ENCODE measurements around the gene GPC6. TPM values are rescaled to one million over a fixed set of nuclear protein-coding genes. Genes with fewer than 3 reads are reported as not detected.

The GPC6 gene
- total RNA-seq, 4 donors from 2014 or later = 13.7 to 21.7 (median 16.5) TPM

DNA sequence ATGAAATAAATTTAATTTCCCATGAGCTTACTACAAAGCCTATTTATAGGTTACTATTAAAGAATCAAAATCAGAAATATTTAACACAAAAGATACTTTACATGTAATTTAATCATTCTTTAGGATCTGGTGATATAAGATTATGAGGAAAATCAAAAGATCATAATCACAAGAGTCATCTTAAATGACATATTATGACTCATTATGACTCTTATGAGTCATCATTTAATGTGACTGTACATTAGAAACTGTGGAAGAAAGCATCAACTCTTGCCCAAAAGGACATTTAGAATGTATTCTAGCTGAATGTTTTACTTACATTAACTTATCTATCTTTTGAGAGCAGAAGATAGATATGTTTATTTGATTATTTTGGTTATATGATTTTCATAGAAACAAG, 794.2 kb downstream of the GPC6 start:
- Histone ChIP-seq H3K27me3 (no peaks in the 10 kb centered on the region), H3K36me3 (no peaks in the 10 kb centered on the region), H3K4me3 (no peak overlapping the region), H3K27ac (no peak overlapping the region), H3K4me1 (no peaks in the 10 kb centered on the region), H3K9me3 (no peaks in the 10 kb centered on the region)
- ATAC-seq = no peak
- TF ChIP-seq POLR2A (IDR thresholded peaks at IDR 0.05) (no peak), EP300 (IDR thresholded peaks at IDR 0.05) (no peak), POLR2AphosphoS5 (IDR thresholded peaks at IDR 0.05) (no peak)
- TF ChIP-seq, protein P1, sequence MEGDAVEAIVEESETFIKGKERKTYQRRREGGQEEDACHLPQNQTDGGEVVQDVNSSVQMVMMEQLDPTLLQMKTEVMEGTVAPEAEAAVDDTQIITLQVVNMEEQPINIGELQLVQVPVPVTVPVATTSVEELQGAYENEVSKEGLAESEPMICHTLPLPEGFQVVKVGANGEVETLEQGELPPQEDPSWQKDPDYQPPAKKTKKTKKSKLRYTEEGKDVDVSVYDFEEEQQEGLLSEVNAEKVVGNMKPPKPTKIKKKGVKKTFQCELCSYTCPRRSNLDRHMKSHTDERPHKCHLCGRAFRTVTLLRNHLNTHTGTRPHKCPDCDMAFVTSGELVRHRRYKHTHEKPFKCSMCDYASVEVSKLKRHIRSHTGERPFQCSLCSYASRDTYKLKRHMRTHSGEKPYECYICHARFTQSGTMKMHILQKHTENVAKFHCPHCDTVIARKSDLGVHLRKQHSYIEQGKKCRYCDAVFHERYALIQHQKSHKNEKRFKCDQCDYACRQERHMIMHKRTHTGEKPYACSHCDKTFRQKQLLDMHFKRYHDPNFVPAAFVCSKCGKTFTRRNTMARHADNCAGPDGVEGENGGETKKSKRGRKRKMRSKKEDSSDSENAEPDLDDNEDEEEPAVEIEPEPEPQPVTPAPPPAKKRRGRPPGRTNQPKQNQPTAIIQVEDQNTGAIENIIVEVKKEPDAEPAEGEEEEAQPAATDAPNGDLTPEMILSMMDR (IDR thresholded peaks at IDR 0.05) = no peak

DNA sequence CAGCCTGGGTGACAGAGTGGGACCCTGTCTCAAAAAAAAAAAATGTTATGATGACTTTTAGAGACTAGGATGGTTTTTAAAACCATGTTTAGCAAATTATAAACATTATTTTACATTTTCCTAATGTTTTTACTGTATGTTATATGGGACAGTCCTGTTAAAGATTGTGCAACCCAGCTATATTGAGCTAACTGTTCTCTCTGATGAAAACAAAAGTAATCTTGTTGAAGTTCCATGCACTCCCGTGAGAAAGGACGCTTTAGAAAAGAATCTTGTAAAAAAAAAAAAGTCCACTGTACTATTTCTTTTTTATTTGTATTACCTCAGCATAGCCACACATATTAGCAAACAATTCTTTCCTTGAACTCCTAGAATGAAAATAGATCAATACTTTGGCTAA, 801.6 kb downstream of the GPC6 start:
- H3K4me1 ChIP-seq = no peaks in the 10 kb centered on the region
- no peak overlapping the region for H3K4me3 ChIP-seq
- H3K27me3 ChIP-seq = no peaks in the 10 kb centered on the region
- 79 to 80% methylated on average over 2 of the region's 2 CpGs for WGBS, 2 donors (ENCODE audit: low coverage in 1 of 2)
- H3K36me3 ChIP-seq = no peaks in the 10 kb centered on the region
- no peaks in the 10 kb centered on the region for H3K9me3 ChIP-seq
- H3K27ac ChIP-seq = no peak overlapping the region
- TF ChIP-seq POLR2AphosphoS5 (IDR thresholded peaks at IDR 0.05) = no peak
- TF ChIP-seq, protein P1 (IDR thresholded peaks at IDR 0.05) = no peak
- TF ChIP-seq EP300 (IDR thresholded peaks at IDR 0.05) = no peak
- TF ChIP-seq POLR2A (IDR thresholded peaks at IDR 0.05) = no peak
- no peak for ATAC-seq

DNA sequence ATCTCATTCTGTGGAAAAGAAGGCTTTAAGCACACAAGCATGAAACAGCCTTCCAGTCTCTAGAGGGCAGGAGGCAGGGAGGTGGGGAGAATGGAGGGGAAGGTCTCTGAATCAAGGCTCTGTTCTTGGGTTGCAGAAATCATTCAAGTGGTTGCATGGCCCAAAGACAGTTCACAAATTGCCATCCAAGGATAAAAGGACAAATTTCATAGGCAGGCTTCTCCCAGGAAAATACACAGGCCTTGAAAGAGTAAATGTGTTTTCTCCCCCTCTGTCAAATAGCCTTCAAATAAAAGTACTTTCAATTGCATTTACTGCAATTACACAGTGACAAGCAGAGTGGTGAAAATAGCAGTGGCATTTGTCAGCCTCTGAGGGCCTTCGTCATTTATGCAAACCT, 802.0 kb downstream of the GPC6 start:
- Histone ChIP-seq H3K27me3 (no peaks in the 10 kb centered on the region), H3K9me3 (no peaks in the 10 kb centered on the region), H3K4me3 (no peak overlapping the region), H3K27ac (no peak overlapping the region), H3K4me1 (no peaks in the 10 kb centered on the region), H3K36me3 (no peaks in the 10 kb centered on the region)
- no peak for ATAC-seq
- 23 to 100% methylated on average over 1 of the region's 1 CpG for WGBS, 2 donors (ENCODE audit: low coverage in 1 of 2)
- TF ChIP-seq, protein P1 (IDR thresholded peaks at IDR 0.05) = no peak
- no peak for TF ChIP-seq POLR2AphosphoS5 (IDR thresholded peaks at IDR 0.05)
- TF ChIP-seq EP300 (IDR thresholded peaks at IDR 0.05) = no peak
- TF ChIP-seq POLR2A (IDR thresholded peaks at IDR 0.05) = no peak

DNA sequence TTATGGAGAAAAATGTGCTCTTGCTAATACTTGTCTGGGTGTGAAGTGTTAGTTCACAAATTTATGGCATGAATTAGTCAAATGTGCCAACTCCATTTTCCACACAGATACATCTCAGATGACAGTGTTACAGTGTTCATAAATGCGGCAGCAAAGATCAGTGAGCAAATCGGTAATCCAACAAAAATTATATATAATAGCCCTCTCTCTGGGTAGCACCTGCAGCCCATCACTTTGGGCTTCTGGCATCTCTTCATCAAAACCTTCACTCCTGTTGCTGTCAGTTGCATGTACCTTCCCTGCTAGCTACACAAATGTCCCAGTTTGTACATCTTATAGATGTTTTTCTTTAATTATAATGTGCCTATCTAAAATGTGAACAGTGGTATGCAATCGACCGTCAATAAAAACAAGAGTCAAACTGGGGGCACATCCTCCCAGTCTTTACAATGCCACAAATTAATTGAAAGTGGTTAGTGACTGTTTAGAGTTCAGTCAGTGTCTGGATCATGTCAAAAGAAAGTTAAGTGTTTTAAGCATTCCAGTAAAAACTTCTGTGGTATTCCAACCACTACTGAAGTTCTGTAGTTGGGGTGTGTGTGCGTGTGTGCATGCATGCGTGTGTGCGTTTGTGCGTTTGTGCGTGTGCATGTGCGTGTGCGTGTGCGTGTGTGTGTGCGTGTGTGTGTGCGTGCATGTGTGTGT, 804.0 kb downstream of the GPC6 start:
- TF ChIP-seq, protein P1 (IDR thresholded peaks at IDR 0.05) = no peak
- TF ChIP-seq POLR2A (IDR thresholded peaks at IDR 0.05) (no peak), EP300 (IDR thresholded peaks at IDR 0.05) (no peak), POLR2AphosphoS5 (IDR thresholded peaks at IDR 0.05) (no peak)
- Histone ChIP-seq H3K4me1 (no peaks in the 10 kb centered on the region), H3K36me3 (no peaks in the 10 kb centered on the region), H3K27ac (no peak overlapping the region), H3K9me3 (no peaks in the 10 kb centered on the region), H3K4me3 (no peak overlapping the region), H3K27me3 (no peaks in the 10 kb centered on the region)
- ATAC-seq = no peak
- WGBS, 2 donors (ENCODE audit: low coverage in 1 of 2) = 73 to 78% methylated on average over 13 to 14 of the region's 14 CpGs

DNA sequence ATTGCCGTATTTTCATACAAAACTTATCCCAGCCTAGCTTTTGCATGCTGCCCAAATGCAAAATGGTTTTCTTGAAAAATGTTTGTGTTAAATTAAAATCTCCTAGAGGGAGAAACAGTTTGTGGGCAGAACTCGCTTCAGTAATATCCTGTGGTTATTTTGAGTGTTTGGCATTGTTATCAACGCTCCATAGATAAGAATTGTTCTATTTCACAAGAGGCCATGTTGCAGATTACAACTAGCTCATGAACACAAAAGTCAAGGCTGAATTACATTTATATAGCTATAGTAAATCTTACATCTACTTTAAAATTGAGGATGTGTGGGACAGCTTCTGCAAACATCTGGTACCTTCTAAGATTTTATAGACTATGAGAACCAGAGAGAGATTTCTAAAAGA, 805.0 kb downstream of the GPC6 start:
- TF ChIP-seq POLR2AphosphoS5 (IDR thresholded peaks at IDR 0.05) (no peak), EP300 (IDR thresholded peaks at IDR 0.05) (no peak), POLR2A (IDR thresholded peaks at IDR 0.05) (no peak)
- TF ChIP-seq, protein P1 (IDR thresholded peaks at IDR 0.05) = no peak
- ATAC-seq = no peak
- Histone ChIP-seq H3K4me1 (no peaks in the 10 kb centered on the region), H3K4me3 (no peak overlapping the region), H3K9me3 (no peaks in the 10 kb centered on the region), H3K36me3 (no peaks in the 10 kb centered on the region), H3K27ac (no peak overlapping the region), H3K27me3 (no peaks in the 10 kb centered on the region)
- WGBS, 2 donors (ENCODE audit: low coverage in 1 of 2) = 92 to 96% methylated on average over 3 of the region's 3 CpGs
